Cortex of kidney (tissue), 1 donor: ENCODE results near the gene KRT4.
"Not testable (repeated sequence)": the region's sequence is repeated elsewhere in the genome, so short reads cannot be mapped to it uniquely, and the experiment has no call there.

Experiments used
- DNase-seq: peaks from one replicate; lab custom pipeline; 2025; lab: John Stamatoyannopoulos, UW

KRT4 gene

DNA sequence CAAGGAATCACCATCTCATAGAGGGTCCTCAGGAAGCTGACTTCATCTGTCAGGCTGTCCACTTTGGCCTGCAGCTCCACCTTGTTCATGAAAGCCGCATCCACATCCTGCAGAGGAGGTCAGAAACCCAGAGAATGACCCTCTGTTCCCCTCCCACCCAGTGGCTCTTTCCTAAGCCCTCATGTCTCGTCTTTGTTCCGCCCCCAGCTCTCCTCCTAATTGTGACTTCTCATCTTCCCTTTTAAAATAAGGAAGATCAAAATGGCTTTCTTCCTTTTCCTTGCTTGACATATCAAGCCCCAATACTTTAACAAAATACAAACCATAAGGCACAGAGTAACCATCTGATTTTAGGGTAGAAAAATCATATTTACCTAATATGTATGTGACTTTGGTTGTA is 41.1 kb downstream of the KRT4 start:
- no peak for DNase-seq

DNA sequence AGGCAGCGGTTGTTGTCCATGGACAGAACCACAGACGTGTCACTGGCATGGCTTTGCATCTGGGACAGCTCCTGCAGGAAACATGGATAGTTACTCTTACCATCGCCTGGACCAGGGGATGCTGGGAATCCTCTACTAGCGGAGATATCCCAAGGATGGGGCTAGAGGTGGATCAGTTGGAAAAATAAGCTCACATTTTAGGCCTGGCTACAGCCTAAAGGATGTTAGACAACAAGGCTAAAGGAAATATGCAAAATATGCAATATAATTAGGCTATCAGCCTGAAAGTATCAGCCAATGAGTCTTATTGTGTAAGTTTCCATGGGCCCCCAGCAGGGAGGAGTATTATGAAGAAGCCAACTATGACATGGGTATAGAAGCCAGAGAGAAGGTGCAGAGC is 41.7 kb downstream of the KRT4 start:
- no peak for DNase-seq

DNA sequence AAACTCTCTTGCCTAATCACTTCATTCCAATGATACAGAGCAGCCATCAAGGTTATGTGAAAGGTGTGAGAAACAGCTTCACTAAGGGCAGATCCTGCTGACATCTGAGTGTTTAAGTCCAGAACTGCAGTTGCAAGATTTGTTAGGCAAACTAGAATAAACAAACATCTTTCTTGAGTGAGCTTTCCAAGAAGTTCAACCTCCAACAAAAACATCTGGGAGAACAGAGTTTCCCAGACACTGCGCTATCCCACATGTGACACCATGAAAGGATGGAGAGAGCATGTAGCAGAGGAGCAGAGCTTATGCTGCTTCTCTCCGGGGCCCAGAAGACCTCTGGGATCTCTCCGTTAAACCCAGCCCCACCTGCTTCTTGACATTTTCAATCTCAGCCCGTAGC is 42.4 kb downstream of the KRT4 start:
- DNase-seq, result no peak

DNA sequence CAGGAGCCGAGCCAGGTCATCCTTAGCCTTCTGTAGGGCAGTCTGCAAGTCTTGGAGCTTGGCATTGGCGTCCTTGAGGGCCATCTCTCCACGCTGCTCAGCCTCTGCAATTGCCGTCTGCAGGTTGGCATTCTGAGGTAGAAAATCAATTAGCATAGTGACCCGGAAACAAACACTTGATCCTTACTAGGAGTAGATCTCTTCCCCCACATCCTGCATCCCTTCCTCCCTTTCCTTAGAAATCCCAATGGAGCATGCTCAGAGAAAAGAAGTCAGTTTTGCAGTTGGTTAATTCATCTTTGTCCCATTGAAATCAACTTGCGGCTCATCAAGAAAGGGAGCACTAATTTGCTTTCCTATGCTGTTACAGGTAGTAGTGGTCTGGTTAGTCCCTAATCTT is 42.8 kb downstream of the KRT4 start:
- DNase-seq, result no peak

GRCh38 chr12:52769946-52770345 is 44.0 kb downstream of the KRT4 start:
- no peak for DNase-seq

GRCh38 chr12:52769354-52769753 is 44.6 kb downstream of the KRT4 start:
- DNase-seq, result no peak

DNA sequence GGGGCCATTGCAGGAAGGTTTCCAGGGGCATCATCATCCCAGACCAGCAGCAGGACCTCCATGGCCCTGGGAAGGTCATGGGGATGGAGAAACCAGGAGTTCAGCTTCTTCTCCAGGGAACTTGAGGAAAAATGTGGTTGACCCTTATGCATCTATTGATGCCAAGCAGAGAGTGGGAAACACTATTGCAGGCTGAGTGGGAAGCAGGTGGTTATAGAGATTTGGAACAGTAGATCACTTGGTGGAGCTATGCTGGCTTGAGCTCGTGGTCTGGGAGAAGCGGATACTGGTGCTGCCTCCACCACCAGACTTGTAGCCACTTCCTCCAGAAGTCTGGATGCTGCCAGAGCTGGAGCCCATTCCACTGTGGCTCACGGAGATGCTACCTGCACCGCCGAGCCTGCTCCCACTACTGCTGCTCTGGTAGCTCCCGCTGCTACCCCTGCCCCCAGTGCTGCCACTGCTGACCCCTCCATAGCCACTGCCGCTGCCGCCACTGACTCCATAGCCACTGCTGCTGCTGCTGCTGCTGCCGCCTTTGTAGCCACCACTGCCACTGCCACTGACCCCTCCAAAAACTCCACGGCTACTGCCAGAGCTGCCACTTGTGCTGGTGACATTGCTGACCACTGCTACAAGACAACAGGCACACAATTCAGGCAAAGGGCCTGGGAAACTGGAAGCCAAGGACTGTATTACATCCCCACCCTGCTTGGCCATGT is 45.3 kb downstream of the KRT4 start:
- DNase-seq, result no peak

- no peak for DNase-seq
Observed at GRCh38 chr12:52767427-52767826, 46.5 kb downstream of the KRT4 start.

DNA sequence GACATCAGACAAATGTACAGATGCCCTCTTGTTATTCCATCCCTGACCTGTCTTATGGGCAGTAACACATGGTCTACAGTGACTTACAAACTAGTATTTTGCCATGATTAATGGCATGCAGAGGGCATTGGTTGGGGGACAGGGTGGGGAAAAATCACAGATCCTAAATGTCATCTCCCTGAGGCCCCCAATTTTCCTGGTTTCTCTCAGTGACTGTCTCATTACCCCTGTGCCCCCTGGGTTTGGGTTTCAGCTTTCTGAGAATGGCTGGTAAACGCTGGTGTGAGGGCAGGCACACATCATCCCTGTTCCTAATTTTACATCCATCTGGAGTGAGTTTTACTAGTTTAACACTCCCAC is 46.9 kb downstream of the KRT4 start:
- DNase-seq, result no peak

- no peak for DNase-seq
Observed at GRCh38 chr12:52766351-52767019, 47.4 kb downstream of the KRT4 start.

DNA sequence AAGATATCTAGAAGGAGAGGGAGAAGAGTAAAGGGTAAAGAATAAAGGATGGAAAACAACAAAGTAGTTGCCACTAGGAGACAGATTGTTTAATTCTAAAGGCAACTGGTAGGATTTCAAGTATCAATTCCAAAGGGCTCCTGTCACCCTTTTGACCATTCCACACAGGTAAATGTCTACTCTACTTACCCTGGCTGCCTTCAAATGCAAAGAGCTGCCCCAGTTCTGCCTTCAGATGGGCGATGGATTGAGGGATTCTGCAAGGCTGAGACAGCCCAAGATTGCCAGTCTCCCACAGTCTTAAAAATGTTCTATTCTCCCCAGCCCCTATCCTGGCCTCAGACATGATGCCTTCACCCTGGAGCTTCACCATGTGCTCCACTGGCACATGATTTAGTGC is 48.2 kb downstream of the KRT4 start:
- no peak for DNase-seq

GRCh38 chr12:52763991-52764390 is 49.9 kb downstream of the KRT4 start:
- no peak for DNase-seq

DNA sequence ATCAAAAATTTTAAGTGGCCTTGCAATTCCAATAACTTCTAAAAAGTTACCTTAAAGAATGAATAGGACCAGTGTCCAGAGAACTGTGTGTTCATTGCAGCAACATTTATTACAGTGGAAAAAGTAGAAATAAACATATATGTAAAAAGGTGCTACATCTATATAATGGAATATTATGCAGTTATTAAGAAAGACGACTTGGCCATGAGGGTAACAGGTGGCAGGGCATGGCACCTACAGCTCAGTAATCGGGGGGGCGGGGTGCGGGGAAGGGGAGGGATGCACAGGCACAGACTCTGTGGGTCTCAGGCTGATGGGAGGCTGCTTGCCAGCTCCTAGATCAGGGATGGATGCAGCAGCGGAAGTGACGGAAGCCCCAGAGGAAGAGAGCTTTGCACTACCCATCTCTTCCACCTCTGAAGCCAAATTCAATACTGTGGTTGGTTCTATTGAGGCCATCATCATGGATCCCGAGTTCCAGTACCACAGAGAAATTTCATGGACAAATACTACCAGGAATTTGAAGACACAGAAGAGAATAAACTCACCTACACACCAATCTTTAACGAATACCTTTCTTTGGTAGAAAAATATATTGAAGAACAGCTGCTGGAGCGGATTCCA is 50.8 kb downstream of the KRT4 start:
- no peak for DNase-seq

DNA sequence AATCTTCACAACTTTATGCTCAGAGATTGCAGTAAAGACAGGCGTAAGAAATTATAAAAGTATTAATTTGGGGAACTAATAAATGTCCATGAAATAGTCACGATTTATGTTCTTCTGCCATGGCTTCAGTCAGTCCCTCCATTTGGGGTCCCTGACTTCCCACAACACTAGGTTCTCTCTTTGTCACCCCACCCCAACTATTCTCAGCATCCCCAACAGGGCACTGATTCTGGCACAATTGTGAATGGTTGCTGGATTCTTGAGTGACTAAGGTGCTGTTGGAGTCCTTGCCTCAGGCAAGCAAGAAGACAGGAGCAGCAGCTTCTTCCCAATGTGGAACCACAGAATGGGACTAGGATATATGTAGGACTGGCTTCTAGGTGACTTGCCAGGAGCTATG is 52.1 kb downstream of the KRT4 start:
- no peak for DNase-seq

DNA sequence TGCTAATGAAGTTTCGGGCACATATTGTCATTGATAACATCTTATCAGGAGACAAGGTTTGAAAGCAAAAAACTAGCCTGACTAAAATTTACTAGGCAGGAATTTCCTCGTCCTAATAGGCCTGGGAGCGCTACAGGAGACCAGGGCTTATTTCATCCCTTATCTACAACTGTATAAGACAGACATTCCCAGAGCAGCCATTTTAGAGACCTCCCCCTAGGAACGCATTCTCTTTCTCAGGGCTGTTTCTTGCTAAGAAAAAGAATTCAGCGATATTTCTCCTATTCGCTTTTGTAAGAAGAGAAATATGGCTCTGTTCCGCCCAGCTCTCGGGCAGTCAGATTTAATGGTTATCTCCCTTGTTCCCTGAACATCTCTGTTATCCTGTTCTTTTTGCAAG is 52.7 kb downstream of the KRT4 start:
- not testable (repeated sequence) for DNase-seq

DNA sequence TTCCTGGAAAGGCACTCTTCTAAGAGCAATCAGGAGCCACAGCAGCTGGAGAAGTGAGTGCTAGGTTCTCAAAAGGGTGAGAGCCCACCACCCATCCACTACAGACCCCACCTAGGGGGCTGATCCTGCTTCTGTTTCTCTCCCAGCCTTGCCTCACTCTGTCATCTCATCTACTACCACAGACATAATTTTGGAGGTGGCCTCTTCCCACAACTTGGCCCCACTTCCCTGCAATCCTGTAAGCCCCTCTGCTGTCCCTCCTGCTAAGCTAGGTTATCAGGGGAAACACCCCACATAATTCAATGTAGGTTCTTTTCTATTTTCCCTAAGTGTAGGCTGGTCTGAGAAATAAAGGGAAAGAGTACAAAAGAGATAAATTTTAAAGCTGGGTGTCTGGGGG is 53.3 kb downstream of the KRT4 start:
- DNase-seq, result no peak

- no peak for DNase-seq
Observed at GRCh38 chr12:52759695-52760094, 54.2 kb downstream of the KRT4 start.

- DNase-seq, result no peak
Observed at GRCh38 chr12:52759218-52759617, 54.7 kb downstream of the KRT4 start.

GRCh38 chr12:52757449-52758176 is 56.3 kb downstream of the KRT4 start:
- DNase-seq, result no peak
